CD4-positive, alpha-beta T cell treated with Interleukin-15 for 1 hour (primary cell): ENCODE measurements around the gene ZC3HAV1L.
"Not testable (repeated sequence)": the region's sequence is repeated elsewhere in the genome, so short reads cannot be mapped to it uniquely, and the experiment has no call there.

Source experiments
- DNase-seq: peaks from one replicate; pipeline ENCODE4 v3.0.0-alpha.2; 2020

The ZC3HAV1L gene

DNA sequence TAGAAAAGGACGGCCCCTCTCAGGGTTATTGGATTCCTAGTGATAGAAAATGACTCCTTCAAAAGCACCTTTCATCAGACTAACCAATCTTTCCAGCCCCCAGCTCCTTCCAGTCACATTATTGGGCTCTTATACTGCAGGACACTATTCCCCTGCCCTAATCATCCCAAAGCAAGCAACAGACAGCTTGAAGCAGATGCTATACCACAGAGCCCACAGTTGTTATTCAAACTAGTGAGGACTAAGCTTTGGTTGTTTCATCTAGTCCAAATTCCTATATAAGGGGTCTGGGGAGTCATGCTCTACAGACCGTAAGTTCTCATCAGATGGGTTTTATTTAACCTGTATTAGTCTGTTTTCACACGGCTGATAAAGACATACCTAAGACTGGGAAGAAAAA lies 24.5 kb downstream of the ZC3HAV1L start:
- DNase-seq: no peak

DNA sequence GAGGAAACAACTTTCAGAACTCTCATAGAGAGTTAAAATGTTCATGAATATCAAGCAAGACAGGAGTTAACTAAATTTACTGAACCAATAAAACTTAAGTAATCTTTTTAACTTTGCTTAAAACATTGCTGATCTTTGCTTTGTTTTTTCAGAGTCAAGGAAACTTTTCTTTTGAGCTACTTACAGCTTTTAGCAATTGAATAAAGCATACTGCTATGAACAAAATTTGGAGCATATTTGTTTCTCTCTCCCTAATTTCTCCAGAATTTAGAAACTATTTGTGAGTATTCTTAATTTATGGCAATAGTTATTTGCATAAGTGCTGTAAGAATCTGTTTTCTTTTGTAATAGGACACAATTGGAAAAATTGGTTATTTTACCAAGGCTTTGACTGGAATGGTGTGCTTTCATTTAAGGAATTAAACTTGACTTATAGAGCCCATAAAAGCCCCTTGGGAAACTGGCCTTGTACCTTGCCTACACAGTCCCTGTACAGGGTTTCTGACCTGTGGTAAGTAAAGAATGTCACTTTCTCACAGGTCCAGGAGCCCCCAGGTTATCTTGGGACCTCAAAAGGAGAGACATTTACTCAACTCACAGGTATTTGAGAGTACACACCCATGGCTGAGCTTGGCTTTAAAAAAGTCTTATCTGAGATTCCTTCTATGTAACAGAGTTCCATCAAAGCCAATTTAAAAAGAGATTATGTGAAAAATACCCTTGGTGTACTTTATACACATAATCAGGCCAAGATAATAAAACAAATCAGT lies 31.3 kb downstream of the ZC3HAV1L start:
- no peak for DNase-seq

DNA sequence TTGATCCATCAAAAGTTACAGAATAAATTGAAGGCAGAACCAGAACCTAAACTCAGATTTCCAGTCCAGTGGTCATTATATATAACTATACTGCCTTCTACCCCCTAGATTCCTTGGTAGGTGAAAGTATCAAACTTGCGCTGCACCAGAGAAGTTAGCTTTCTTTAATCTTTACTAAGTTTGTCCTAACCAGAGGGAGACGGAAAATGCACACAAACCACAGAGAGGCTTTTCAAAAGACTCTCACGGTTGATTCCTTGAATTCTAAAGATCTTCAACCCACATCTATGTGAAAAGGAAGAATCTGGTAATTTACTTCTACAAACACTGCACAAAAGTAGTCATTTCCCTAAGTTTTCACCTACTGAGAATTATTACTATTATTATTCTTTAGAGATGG lies 36.4 kb downstream of the ZC3HAV1L start:
- DNase-seq: no peak

DNA sequence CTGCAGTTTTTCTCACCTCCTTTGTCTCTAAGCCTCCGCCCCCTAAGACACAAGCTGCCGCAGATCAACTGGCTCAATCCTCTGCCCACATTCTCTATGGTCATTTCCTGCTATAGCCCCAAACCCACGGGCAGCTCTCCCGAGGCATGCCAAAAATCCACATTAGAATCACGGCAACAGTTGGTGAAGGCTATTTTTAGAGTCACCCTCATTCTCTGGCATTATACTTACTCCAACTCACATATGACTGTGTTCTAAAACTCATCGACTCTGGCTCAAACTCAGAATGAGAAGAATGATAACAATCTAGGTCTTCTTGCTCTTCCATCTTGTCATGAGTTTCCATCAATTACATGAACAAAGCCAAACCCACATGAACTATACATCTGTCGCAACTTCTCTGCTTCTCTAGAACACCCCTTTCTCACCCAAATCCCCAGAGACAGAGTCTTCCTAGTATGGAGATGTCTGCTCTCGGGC lies 43.8 kb downstream of the ZC3HAV1L start:
- no peak for DNase-seq

GRCh38 chr7:138987686-138988085 lies 48.2 kb downstream of the ZC3HAV1L start:
- DNase-seq: no peak

- DNase-seq: no peak
These were observed 53.6 kb downstream of the ZC3HAV1L start for GRCh38 chr7:138982204-138982623.

- DNase-seq: peak; percentile 41
These were observed 54.3 kb downstream of the ZC3HAV1L start, which contains the start of gene KIAA1549 for GRCh38 chr7:138981332-138982203. Gene KIAA1549 (minus strand): TSS chr7:138981389. CDS start chr7:138981269, 120 bp downstream.

- no peak for DNase-seq
These were observed 55.1 kb downstream of the ZC3HAV1L start for GRCh38 chr7:138980563-138981291.

GRCh38 chr7:138979988-138980562 lies 55.8 kb downstream of the ZC3HAV1L start:
- DNase-seq: no peak

DNA sequence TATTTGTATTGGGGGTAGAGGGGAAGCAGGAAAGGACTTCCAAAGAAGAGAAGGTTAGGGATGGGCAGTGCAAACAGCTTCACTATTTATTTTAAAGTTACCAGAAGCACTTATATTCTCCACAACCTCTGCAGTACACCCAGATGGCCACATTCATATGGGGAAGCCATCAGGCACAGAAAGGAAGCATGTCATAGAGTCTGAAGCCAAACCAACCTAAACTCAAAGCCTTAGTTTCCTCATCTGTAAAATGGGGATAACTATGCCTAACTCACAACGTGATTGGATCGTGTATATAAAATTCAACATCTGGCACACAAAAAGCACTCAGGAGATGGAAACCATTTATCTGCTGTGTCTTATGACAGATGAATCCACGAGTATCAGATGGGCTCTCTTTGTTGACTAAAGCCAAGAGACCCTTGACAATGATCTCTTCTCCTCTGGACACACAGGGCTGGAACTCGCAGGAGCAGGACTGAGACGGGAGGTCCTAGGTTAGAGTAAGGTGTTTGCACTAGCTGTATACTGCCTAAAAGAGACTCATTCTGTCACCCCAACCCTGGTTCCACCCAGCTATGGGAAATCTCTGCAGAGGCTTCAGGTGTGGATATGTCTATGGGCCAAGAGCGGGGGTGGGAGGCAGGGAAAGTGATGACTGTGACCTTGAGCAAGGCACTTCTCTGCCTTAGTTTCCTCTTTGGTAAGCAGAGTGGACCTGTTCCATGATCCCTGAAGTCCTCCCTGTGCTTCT lies 56.4 kb downstream of the ZC3HAV1L start:
- no peak for DNase-seq

DNA sequence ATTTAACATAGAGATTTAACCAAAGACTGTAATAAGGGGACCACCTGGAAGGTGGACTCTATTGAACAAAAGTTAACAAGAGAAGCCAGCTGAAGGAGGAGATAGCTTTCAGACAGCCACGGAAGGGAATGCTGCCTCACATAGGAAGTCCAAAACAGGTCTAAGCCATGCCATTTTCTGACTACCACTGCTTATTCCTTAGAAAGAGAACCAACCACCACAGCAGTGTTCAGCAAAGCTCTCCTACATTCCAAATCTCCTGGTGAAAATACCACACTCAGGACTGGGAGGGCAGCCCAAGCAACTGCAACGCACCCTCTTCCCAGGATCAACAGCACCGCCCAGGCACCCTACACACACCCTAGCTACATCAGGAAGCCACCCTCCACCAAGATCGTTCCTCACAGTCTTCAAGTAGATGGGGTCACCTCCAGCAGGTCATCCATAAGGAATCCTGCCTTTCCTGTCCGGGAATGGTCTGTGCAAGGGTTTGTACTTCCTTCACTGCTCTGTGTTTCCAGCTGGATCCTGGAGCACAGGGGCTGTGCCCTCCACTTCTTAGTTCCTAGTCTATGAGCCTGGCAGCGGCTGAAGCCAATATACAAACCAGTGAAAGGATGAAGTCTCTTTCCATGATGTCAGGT lies 57.2 kb downstream of the ZC3HAV1L start:
- DNase-seq: no peak

GRCh38 chr7:138976161-138976560 lies 59.7 kb downstream of the ZC3HAV1L start:
- not testable (repeated sequence) for DNase-seq
